ENCODE measurements around the gene MCRIP1. TPM values are rescaled to one million over a fixed set of nuclear protein-coding genes. Genes with fewer than 3 reads are reported as not detected.
"Not testable (repeated sequence)": the region's sequence is repeated elsewhere in the genome, so short reads cannot be mapped to it uniquely, and the experiment has no call there.

MCRIP1 gene
- polyA plus RNA-seq, 1 donor (not counting 4 experiments of a cell fraction or from before 2014, with no cell fraction given), result 17.7 TPM

DNA sequence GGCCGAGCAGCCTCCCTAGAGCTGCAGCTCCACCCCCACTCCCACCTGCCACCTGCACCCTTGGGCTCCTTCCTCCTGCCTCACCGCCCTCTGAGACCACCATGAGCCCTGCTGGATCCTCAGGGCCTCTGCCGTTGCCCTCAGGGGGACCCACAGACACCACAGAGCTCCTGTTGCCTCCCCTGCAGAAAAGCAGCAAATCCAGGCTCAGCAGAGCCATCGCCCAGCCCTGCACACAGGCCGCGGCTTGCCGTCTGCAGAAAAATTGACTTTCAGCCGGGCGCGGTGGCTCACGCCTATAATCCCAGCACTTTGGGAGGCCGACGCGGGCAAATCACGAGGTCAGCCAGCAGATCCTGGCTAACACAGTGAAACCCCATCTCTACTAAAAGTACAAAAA lies 8.8 kb upstream of the MCRIP1 start:
- dilution Hi-C loops (cut with MboI; ENCODE audit: extremely low pct_ligation_motif_present, low sequenced_read_pairs), result no loop called here
- no peak overlapping the region for H2AFZ ChIP-seq (ENCODE audit: control insufficient read depth, low read length)
- H3K4me2 ChIP-seq (ENCODE audit: control insufficient read depth, extremely low read depth, insufficient read depth, low read depth, low read length), result peak overlapping the region; percentile 76

DNA sequence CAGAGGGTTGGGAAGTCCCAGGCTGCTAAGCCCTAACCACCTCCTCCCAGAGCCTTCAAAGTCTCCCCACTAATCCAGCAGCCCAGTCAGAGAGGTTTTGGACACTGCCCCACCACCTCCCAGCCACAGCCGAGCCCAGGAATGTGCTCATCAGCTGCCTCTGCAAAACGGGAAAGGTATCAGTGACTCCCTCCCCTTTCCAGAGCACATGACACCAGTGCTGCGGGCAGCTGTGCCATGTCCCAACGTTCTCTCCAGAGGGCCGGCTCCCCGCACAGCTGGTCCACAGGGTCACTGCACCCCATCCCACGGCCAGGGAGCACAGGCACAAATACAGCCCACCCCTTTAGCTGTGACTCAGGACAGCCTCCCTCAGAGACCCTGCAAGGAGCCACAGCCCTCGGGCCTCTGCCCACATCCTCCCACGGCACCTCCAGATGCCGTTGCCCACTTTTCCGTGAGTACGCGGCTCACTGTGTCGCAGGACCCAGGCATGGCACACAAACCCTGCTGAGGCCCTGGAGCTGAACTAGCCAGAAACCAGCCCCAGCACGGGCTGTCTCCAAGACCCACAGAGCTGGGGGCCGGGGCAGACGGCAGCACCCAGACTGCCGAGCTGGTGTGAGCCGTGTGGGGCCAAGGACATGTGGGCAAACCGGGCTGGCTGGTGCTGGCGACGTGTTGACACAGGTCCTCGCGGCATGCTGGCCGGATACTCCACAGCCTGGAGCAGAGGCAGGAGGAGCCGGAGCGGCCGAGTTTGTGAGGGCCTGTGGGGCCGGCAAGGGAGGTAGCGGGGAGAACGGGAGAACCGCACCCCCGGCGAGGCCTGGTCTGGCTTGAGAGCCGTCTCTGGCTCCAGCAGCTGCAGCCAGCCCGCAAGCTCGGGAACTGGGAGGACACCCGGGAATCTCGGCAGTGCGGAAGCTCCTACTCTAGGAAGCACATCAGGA lies 8.0 kb upstream of the MCRIP1 start:
- no peaks in the 10 kb centered on the region for H3K9me3 ChIP-seq (ENCODE audit: control insufficient read depth, low read depth, low read length)
- H2AFZ ChIP-seq (ENCODE audit: control insufficient read depth, low read length), result peak overlapping the region; percentile 59
- peak overlapping the region; percentile 67 for H3K9ac ChIP-seq (ENCODE audit: control insufficient read depth, extremely low read depth, insufficient read depth, low read length)
- peak overlapping the region; percentile 76 for H3K4me2 ChIP-seq (ENCODE audit: control insufficient read depth, extremely low read depth, insufficient read depth, low read depth, low read length)
- H3K27me3 ChIP-seq (ENCODE audit: control insufficient read depth, extremely low read depth, insufficient read depth, low read length), result no peaks in the 10 kb centered on the region
- DNase-seq (ENCODE audit: low read depth, low spot score), result peak; percentile 65
- no peaks in the 10 kb centered on the region for H3K9me1 ChIP-seq (ENCODE audit: control insufficient read depth, extremely low read depth, insufficient read depth, low read length)
- H3K36me3 ChIP-seq (ENCODE audit: control insufficient read depth in 2 of 2, extremely low read depth in 1 of 2, insufficient read depth in 2 of 2, low read length in 2 of 2), result peaks cover 27 to 36% of the 10 kb centered on the region in 2 experiments
- FAIRE-seq, result peak; percentile 59
- H3K4me3 ChIP-seq (ENCODE audit: control insufficient read depth in 2 of 3, extremely low read depth in 1 of 3, insufficient read depth in 2 of 3, low read depth in 1 of 3, low read length in 3 of 3), result peak overlapping the region in 2 of 3 experiments; percentile 8 to 35
- H3K27ac ChIP-seq (ENCODE audit: control insufficient read depth, insufficient read depth, low read length), result peak overlapping the region; percentile 71
- TF ChIP-seq, protein P1, sequence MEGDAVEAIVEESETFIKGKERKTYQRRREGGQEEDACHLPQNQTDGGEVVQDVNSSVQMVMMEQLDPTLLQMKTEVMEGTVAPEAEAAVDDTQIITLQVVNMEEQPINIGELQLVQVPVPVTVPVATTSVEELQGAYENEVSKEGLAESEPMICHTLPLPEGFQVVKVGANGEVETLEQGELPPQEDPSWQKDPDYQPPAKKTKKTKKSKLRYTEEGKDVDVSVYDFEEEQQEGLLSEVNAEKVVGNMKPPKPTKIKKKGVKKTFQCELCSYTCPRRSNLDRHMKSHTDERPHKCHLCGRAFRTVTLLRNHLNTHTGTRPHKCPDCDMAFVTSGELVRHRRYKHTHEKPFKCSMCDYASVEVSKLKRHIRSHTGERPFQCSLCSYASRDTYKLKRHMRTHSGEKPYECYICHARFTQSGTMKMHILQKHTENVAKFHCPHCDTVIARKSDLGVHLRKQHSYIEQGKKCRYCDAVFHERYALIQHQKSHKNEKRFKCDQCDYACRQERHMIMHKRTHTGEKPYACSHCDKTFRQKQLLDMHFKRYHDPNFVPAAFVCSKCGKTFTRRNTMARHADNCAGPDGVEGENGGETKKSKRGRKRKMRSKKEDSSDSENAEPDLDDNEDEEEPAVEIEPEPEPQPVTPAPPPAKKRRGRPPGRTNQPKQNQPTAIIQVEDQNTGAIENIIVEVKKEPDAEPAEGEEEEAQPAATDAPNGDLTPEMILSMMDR (optimal IDR thresholded peaks at IDR 0.05 in 1 of 3, IDR thresholded peaks at IDR 0.05 in 1 of 3, conservative IDR thresholded peaks at IDR 0.05 in 1 of 3; ENCODE audit: extremely low read depth in 1 of 3, insufficient read depth in 2 of 3, low read length in 3 of 3), result no peak
- no peaks in the 10 kb centered on the region for H3K79me2 ChIP-seq (ENCODE audit: control insufficient read depth, insufficient read depth, low read length)
- dilution Hi-C loops (cut with MboI; ENCODE audit: extremely low pct_ligation_motif_present, low sequenced_read_pairs), result no loop called here
- H3K4me1 ChIP-seq (ENCODE audit: control insufficient read depth, extremely low read depth, insufficient read depth, low read length), result peaks cover 36% of the 10 kb centered on the region
- H4K20me1 ChIP-seq (ENCODE audit: control insufficient read depth, extremely low read depth, insufficient read depth, low read length), result peaks cover 2% of the 10 kb centered on the region

More for the DNA sequence above, 8.8 kb upstream of the MCRIP1 start:
- Histone ChIP-seq H3K36me3 (ENCODE audit: control insufficient read depth in 2 of 2, extremely low read depth in 1 of 2, insufficient read depth in 2 of 2, low read length in 2 of 2) (peaks cover 33 to 43% of the 10 kb centered on the region in 2 experiments), H3K27me3 (ENCODE audit: control insufficient read depth, extremely low read depth, insufficient read depth, low read length) (no peaks in the 10 kb centered on the region), H3K9me1 (ENCODE audit: control insufficient read depth, extremely low read depth, insufficient read depth, low read length) (no peaks in the 10 kb centered on the region), H3K27ac (ENCODE audit: control insufficient read depth, insufficient read depth, low read length) (peak overlapping the region; percentile 71), H4K20me1 (ENCODE audit: control insufficient read depth, extremely low read depth, insufficient read depth, low read length) (peaks cover 2% of the 10 kb centered on the region), H3K4me3 (ENCODE audit: control insufficient read depth in 2 of 3, extremely low read depth in 1 of 3, insufficient read depth in 2 of 3, low read depth in 1 of 3, low read length in 3 of 3) (peak overlapping the region in 2 of 3 experiments; percentile 16 to 31), H3K9me3 (ENCODE audit: control insufficient read depth, low read depth, low read length) (no peaks in the 10 kb centered on the region), H3K79me2 (ENCODE audit: control insufficient read depth, insufficient read depth, low read length) (no peaks in the 10 kb centered on the region), H3K9ac (ENCODE audit: control insufficient read depth, extremely low read depth, insufficient read depth, low read length) (peak overlapping the region; percentile 67), H3K4me1 (ENCODE audit: control insufficient read depth, extremely low read depth, insufficient read depth, low read length) (peaks cover 36% of the 10 kb centered on the region)
- TF ChIP-seq, protein P1 (optimal IDR thresholded peaks at IDR 0.05 in 1 of 3, IDR thresholded peaks at IDR 0.05 in 1 of 3, conservative IDR thresholded peaks at IDR 0.05 in 1 of 3; ENCODE audit: extremely low read depth in 1 of 3, insufficient read depth in 2 of 3, low read length in 3 of 3), result no peak
- TF ChIP-seq EZH2 (IDR thresholded peaks at IDR 0.05; ENCODE audit: low read length), result no peak
- no peak for FAIRE-seq
- no peak for DNase-seq (ENCODE audit: low read depth, low spot score)

DNA sequence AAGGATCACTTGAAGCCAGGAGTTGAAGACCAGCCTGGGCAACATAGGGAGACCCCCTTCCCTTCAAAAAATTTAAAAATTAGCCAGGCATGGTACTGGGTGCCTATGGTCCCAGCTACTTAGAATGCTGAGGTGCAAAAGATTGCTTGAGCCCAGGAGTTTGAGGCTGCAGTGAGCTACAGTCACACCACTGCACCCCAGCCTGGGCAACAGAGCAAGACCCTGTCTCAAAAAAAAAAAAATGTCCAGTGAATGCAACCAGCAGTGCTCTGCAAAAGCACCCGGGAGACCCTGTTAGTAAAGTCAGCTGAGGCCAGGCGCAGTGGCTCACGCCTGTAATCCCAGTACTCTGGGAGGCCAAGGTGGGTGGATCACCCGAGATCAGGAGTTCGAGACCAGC lies 7.0 kb upstream of the MCRIP1 start:
- H3K9ac ChIP-seq (ENCODE audit: control insufficient read depth, extremely low read depth, insufficient read depth, low read length); H3K27ac ChIP-seq (ENCODE audit: control insufficient read depth, insufficient read depth, low read length); H3K9me1 ChIP-seq (ENCODE audit: control insufficient read depth, extremely low read depth, insufficient read depth, low read length); H3K79me2 ChIP-seq (ENCODE audit: control insufficient read depth, insufficient read depth, low read length); H3K27me3 ChIP-seq (ENCODE audit: control insufficient read depth, extremely low read depth, insufficient read depth, low read length); H2AFZ ChIP-seq (ENCODE audit: control insufficient read depth, low read length); FAIRE-seq; dilution Hi-C loops (cut with MboI; ENCODE audit: extremely low pct_ligation_motif_present, low sequenced_read_pairs); H3K4me3 ChIP-seq (ENCODE audit: control insufficient read depth in 2 of 3, extremely low read depth in 1 of 3, insufficient read depth in 2 of 3, low read depth in 1 of 3, low read length in 3 of 3); H3K9me3 ChIP-seq (ENCODE audit: control insufficient read depth, low read depth, low read length); H3K4me2 ChIP-seq (ENCODE audit: control insufficient read depth, extremely low read depth, insufficient read depth, low read depth, low read length); DNase-seq (ENCODE audit: low read depth, low spot score); H4K20me1 ChIP-seq (ENCODE audit: control insufficient read depth, extremely low read depth, insufficient read depth, low read length): not testable (repeated sequence)
- Histone ChIP-seq H3K4me1 (ENCODE audit: control insufficient read depth, extremely low read depth, insufficient read depth, low read length) (peaks cover 36% of the 10 kb centered on the region), H3K36me3 (ENCODE audit: control insufficient read depth in 2 of 2, extremely low read depth in 1 of 2, insufficient read depth in 2 of 2, low read length in 2 of 2) (peaks cover 17 to 28% of the 10 kb centered on the region in 2 experiments)
